WTC11 (cell line): ENCODE results near the gene C5orf15. TPM values are rescaled to one million over a fixed set of nuclear protein-coding genes. Genes with fewer than 3 reads are reported as not detected.

ENCODE experiments used
- ATAC-seq: fragments of 200-7000 bp; cut with Tn5 transposase; 2 replicates; pipeline ENCODE4 v1.10.0; 2021; ENCODE audit warnings: mild to moderate bottlenecking, moderate library complexity
- CTCF ChIA-PET: fragments of 300-600 bp; sonication (Branson Sonifier 250); formaldehyde crosslinking; loops from one replicate; lab custom pipeline; 2021; ENCODE audit warnings: antibody characterized with exemption; lab: Charles Lee
- POLR2A ChIA-PET: fragments of 350-600 bp; sonication (Branson Sonifier 250); formaldehyde crosslinking; loops from one replicate; lab custom pipeline; 2021; ENCODE audit warnings: antibody characterized with exemption; lab: Charles Lee
- DNase-seq: peaks from one replicate; pipeline ENCODE4 v3.0.0; 2021; ENCODE audit warnings: low spot score
- H3K27ac Mint-ChIP-seq: 2 replicates; pipeline ENCODE4 v1.8.0; 2021; ENCODE audit warnings: mixed read lengths
- H3K27me3 Mint-ChIP-seq: 2 replicates; pipeline ENCODE4 v1.8.0; 2021; ENCODE audit warnings: low read depth, mild to moderate bottlenecking, moderate library complexity, mixed read lengths
- H3K36me3 Mint-ChIP-seq: 2 replicates; pipeline ENCODE4 v1.8.0; 2021; ENCODE audit warnings: mixed read lengths
- H3K4me1 Mint-ChIP-seq: 2 replicates; pipeline ENCODE4 v1.8.0; 2022; ENCODE audit warnings: mixed read lengths
- H3K4me3 Mint-ChIP-seq: 2 replicates; pipeline ENCODE4 v1.8.0; 2021; ENCODE audit warnings: mild to moderate bottlenecking, moderate library complexity, mixed read lengths
- H3K9me3 Mint-ChIP-seq: 2 replicates; pipeline ENCODE4 v1.8.0; 2021; ENCODE audit warnings: mixed read lengths
- CBFB ChIP-seq: sonication (generic); formaldehyde crosslinking; IDR thresholded peaks from 2 replicates; pipeline ENCODE4 v1.8.1; 2022; ENCODE audit warnings: mild to moderate bottlenecking, low read depth, missing genetic modification reagents
- CREB1 ChIP-seq: sonication (generic); formaldehyde crosslinking; IDR thresholded peaks from 2 replicates; pipeline ENCODE4 v1.8.0; 2023; ENCODE audit warnings: mild to moderate bottlenecking, missing genetic modification reagents
- CREM ChIP-seq: sonication (generic); formaldehyde crosslinking; IDR thresholded peaks from 2 replicates; pipeline ENCODE4 v1.8.1; 2022; ENCODE audit warnings: mild to moderate bottlenecking, missing genetic modification reagents, moderate library complexity
- E2F4 ChIP-seq: sonication (generic); formaldehyde crosslinking; IDR thresholded peaks from 2 replicates; pipeline ENCODE4 v1.8.1; 2022; ENCODE audit warnings: low read depth, mild to moderate bottlenecking, moderate library complexity, missing genetic modification reagents, borderline replicate concordance
- E2F5 ChIP-seq: sonication (generic); formaldehyde crosslinking; IDR thresholded peaks from 2 replicates; pipeline ENCODE4 v1.8.1; 2022; ENCODE audit warnings: mild to moderate bottlenecking, moderate library complexity, missing genetic modification reagents
- ETV6 ChIP-seq: sonication (generic); formaldehyde crosslinking; IDR thresholded peaks from 2 replicates; pipeline ENCODE4 v1.8.1; 2022; ENCODE audit warnings: mild to moderate bottlenecking, missing genetic modification reagents
- GABPB1 ChIP-seq: sonication (generic); formaldehyde crosslinking; IDR thresholded peaks from 2 replicates; pipeline ENCODE4 v1.8.1; 2023; ENCODE audit warnings: mild to moderate bottlenecking, missing genetic modification reagents
- IRF2 ChIP-seq: sonication (generic); formaldehyde crosslinking; IDR thresholded peaks from 2 replicates; pipeline ENCODE4 v1.8.0; 2022; ENCODE audit warnings: low read depth, missing genetic modification reagents, borderline replicate concordance
- JUN ChIP-seq: sonication (generic); formaldehyde crosslinking; IDR thresholded peaks from 2 replicates; pipeline ENCODE4 v1.8.0; 2023; ENCODE audit warnings: mild to moderate bottlenecking, missing genetic modification reagents
- MAX ChIP-seq: sonication (generic); formaldehyde crosslinking; IDR thresholded peaks from 2 replicates; pipeline ENCODE4 v1.8.0; 2022; ENCODE audit warnings: mild to moderate bottlenecking, missing genetic modification reagents
- MYBL2 ChIP-seq: sonication (generic); formaldehyde crosslinking; IDR thresholded peaks from 2 replicates; pipeline ENCODE4 v1.8.1; 2023; ENCODE audit warnings: mild to moderate bottlenecking, moderate library complexity, missing genetic modification reagents
- NR2C2 ChIP-seq: sonication (generic); formaldehyde crosslinking; IDR thresholded peaks from 2 replicates; pipeline ENCODE4 v1.8.0; 2022; ENCODE audit warnings: mild to moderate bottlenecking, missing genetic modification reagents
- PREB ChIP-seq: sonication (generic); formaldehyde crosslinking; IDR thresholded peaks from 2 replicates; pipeline ENCODE4 v1.8.1; 2022; ENCODE audit warnings: mild to moderate bottlenecking, missing genetic modification reagents, moderate library complexity, borderline replicate concordance
- PRRX2 ChIP-seq: fragments of 250-450 bp; sonication (Bioruptor Pico); IDR thresholded peaks from 2 replicates; pipeline ENCODE4 v1.8.0; 2021; ENCODE audit warnings: mild to moderate bottlenecking
- ZNF121 ChIP-seq: sonication (generic); formaldehyde crosslinking; IDR thresholded peaks from 2 replicates; pipeline ENCODE4 v1.8.0; 2023; ENCODE audit warnings: missing genetic modification reagents
- ZNF317 ChIP-seq: sonication (generic); formaldehyde crosslinking; IDR thresholded peaks from 2 replicates; pipeline ENCODE4 v1.8.1; 2023; ENCODE audit warnings: low read depth, mild to moderate bottlenecking, moderate library complexity, missing genetic modification reagents, borderline replicate concordance
- ZNF396 ChIP-seq: fragments of 250-450 bp; sonication (Bioruptor Pico); IDR thresholded peaks from 2 replicates; pipeline ENCODE4 v1.8.0; 2021; ENCODE audit warnings: mild to moderate bottlenecking, moderate library complexity, borderline replicate concordance
- ZSCAN18 ChIP-seq: fragments of 250-450 bp; sonication (Bioruptor Pico); IDR thresholded peaks from 2 replicates; pipeline ENCODE4 v2.1.2; 2022; ENCODE audit warnings: mild to moderate bottlenecking, moderate library complexity
- total RNA-seq: library from RNA; stranded (reverse); gene quantifications from 3 replicates; pipeline ENCODE4 v1.2.3, GENCODE V29; 2021
- TF ChIP-seq, protein P1 (sequence below): fragments of 250-450 bp; sonication (Bioruptor Pico); IDR thresholded peaks from 2 replicates; pipeline ENCODE4 v1.9.0; 2021; ENCODE audit warnings: mild to moderate bottlenecking
- TF ChIP-seq, protein P2 (sequence below): sonication (generic); formaldehyde crosslinking; IDR thresholded peaks from 2 replicates; pipeline ENCODE4 v1.8.1; 2023; ENCODE audit warnings: mild to moderate bottlenecking, missing genetic modification reagents, moderate library complexity
- TF ChIP-seq, protein P3 (sequence below): fragments of 250-450 bp; sonication (Bioruptor Pico); IDR thresholded peaks from 2 replicates; pipeline ENCODE4 v1.9.0; 2021; ENCODE audit warnings: mild to moderate bottlenecking, borderline replicate concordance

C5orf15 gene
- total RNA-seq, 1 experiment from 2014 or later, result 32.7 TPM

GRCh38 chr5:133990396-133990795, 22.0 kb upstream of the C5orf15 start:
- ChIA-PET CTCF (no interaction called here), POLR2A (no interaction called here)
- Mint-ChIP-seq H3K9me3 (no peaks in the 10 kb centered on the region), H3K4me3 (no peak overlapping the region), H3K27ac (no peak overlapping the region), H3K4me1 (peaks cover 13% of the 10 kb centered on the region), H3K36me3 (peaks cover 49% of the 10 kb centered on the region), H3K27me3 (no peaks in the 10 kb centered on the region)
- TF ChIP-seq GABPB1 (no peak), JUN (CRISPR knock-in tag) (no peak), IRF2 (CRISPR knock-in tag) (no peak), CBFB (no peak), PRRX2 (CRISPR knock-in tag) (no peak), MYBL2 (CRISPR knock-in tag) (no peak), PREB (CRISPR knock-in tag) (no peak), ZSCAN18 (CRISPR knock-in tag) (no peak), E2F4 (no peak)
- TF ChIP-seq, protein P1, sequence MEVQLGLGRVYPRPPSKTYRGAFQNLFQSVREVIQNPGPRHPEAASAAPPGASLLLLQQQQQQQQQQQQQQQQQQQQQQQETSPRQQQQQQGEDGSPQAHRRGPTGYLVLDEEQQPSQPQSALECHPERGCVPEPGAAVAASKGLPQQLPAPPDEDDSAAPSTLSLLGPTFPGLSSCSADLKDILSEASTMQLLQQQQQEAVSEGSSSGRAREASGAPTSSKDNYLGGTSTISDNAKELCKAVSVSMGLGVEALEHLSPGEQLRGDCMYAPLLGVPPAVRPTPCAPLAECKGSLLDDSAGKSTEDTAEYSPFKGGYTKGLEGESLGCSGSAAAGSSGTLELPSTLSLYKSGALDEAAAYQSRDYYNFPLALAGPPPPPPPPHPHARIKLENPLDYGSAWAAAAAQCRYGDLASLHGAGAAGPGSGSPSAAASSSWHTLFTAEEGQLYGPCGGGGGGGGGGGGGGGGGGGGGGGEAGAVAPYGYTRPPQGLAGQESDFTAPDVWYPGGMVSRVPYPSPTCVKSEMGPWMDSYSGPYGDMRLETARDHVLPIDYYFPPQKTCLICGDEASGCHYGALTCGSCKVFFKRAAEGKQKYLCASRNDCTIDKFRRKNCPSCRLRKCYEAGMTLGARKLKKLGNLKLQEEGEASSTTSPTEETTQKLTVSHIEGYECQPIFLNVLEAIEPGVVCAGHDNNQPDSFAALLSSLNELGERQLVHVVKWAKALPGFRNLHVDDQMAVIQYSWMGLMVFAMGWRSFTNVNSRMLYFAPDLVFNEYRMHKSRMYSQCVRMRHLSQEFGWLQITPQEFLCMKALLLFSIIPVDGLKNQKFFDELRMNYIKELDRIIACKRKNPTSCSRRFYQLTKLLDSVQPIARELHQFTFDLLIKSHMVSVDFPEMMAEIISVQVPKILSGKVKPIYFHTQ (CRISPR knock-in tag), result no peak
- TF ChIP-seq, protein P2, sequence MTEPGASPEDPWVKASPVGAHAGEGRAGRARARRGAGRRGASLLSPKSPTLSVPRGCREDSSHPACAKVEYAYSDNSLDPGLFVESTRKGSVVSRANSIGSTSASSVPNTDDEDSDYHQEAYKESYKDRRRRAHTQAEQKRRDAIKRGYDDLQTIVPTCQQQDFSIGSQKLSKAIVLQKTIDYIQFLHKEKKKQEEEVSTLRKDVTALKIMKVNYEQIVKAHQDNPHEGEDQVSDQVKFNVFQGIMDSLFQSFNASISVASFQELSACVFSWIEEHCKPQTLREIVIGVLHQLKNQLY (CRISPR knock-in tag), result no peak
- DNase-seq (no peak), ATAC-seq (no peak)

GRCh38 chr5:133985540-133986180, 17.2 kb upstream of the C5orf15 start:
- Mint-ChIP-seq H3K4me3 (no peak overlapping the region), H3K27me3 (no peaks in the 10 kb centered on the region), H3K4me1 (no peaks in the 10 kb centered on the region), H3K9me3 (no peaks in the 10 kb centered on the region), H3K27ac (no peak overlapping the region), H3K36me3 (peaks cover 63% of the 10 kb centered on the region)
- TF ChIP-seq MAX (CRISPR knock-in tag) (no peak), CREB1 (CRISPR knock-in tag) (no peak), E2F5 (CRISPR knock-in tag) (no peak), NR2C2 (no peak), ETV6 (CRISPR knock-in tag) (no peak), ZNF317 (no peak), ZNF121 (CRISPR knock-in tag) (no peak), ZNF396 (CRISPR knock-in tag) (no peak), CREM (CRISPR knock-in tag) (no peak)
- TF ChIP-seq, protein P3, sequence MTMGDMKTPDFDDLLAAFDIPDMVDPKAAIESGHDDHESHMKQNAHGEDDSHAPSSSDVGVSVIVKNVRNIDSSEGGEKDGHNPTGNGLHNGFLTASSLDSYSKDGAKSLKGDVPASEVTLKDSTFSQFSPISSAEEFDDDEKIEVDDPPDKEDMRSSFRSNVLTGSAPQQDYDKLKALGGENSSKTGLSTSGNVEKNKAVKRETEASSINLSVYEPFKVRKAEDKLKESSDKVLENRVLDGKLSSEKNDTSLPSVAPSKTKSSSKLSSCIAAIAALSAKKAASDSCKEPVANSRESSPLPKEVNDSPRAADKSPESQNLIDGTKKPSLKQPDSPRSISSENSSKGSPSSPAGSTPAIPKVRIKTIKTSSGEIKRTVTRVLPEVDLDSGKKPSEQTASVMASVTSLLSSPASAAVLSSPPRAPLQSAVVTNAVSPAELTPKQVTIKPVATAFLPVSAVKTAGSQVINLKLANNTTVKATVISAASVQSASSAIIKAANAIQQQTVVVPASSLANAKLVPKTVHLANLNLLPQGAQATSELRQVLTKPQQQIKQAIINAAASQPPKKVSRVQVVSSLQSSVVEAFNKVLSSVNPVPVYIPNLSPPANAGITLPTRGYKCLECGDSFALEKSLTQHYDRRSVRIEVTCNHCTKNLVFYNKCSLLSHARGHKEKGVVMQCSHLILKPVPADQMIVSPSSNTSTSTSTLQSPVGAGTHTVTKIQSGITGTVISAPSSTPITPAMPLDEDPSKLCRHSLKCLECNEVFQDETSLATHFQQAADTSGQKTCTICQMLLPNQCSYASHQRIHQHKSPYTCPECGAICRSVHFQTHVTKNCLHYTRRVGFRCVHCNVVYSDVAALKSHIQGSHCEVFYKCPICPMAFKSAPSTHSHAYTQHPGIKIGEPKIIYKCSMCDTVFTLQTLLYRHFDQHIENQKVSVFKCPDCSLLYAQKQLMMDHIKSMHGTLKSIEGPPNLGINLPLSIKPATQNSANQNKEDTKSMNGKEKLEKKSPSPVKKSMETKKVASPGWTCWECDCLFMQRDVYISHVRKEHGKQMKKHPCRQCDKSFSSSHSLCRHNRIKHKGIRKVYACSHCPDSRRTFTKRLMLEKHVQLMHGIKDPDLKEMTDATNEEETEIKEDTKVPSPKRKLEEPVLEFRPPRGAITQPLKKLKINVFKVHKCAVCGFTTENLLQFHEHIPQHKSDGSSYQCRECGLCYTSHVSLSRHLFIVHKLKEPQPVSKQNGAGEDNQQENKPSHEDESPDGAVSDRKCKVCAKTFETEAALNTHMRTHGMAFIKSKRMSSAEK (CRISPR knock-in tag), result no peak
- DNase-seq (no peak), ATAC-seq (no peak)
- ChIA-PET POLR2A (no interaction called here), CTCF (interaction anchor here (1.0 to 1.1 kb wide), 2 partner anchors 11 kb away, joined by 3 to 5 read pairs; no protein-coding TSS in a partner anchor)
